AG08395 (cell line): ENCODE results near the gene CPLANE1.
"Not testable (repeated sequence)": the region's sequence is repeated elsewhere in the genome, so short reads cannot be mapped to it uniquely, and the experiment has no call there.

Source experiments
- DNase-seq: peaks from one replicate; pipeline ENCODE4 v3.0.0; 2012; ENCODE audit warnings: mixed read lengths, low spot score

Gene CPLANE1

DNA sequence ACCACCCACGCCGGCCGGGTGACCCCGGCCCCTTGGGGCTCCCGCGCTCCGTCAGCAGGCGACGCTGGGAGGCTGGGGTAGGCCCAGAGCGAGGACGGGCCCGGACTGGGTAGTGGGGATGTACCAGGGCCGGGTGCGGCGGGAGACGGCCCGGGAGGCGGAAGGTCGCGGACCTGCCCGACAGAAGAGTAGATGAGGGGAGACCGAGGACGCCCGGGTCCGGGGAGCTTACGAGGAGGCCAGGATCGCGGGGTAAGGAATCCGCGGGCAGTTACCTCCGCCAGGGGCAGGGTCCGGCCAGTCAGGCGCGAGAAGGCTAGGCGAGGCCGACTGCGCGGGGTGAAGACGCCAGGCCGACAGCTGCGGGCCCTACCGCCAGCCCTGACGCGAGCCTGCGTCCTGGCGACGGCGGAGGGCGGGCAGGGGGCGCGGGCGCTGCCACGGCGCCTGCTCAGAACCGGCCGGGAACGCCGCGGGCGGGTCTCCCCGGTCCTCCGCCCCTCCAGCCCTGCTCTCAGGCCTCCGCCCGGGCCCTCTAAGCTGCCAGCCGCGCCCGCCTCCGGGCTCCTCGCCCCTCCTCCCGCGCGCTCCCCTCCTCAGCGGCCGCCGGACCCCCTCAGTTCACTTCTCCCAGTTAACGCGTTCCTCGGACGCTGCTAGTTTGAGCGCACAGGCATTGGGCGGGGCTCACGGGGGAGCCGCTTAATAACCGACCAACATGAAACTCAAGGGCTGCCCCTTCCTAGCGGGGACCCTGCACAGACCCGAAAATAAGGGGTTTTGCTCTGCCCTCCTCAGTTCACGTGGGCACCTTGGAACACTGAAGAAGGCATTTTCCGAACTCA, at the start of gene CPLANE1:
Gene CPLANE1 (minus strand): TSS at position 407 of the 845 bp plus-strand sequence. CDS start 1,678 bp downstream, outside the sequence.
- DNase-seq = peak; percentile 90

DNA sequence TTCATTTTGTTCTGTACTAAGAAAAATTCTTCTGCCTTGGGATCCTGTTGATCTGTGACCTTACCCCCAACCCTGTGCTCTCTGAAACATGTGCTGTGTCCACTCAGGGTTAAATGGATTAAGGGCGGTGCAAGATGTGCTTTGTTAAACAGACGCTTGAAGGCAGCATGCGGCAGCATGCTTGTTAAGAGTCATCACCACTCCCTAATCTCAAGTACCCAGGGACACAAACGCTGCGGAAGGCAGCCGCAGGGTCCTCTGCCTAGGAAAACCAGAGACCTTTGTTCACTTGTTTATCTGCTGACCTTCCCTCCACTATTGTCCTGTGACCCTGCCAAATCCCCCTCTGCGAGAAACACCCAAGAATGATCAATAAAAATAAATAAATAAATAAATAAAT, 47.1 kb upstream of the CPLANE1 start:
- DNase-seq = not testable (repeated sequence)

DNA sequence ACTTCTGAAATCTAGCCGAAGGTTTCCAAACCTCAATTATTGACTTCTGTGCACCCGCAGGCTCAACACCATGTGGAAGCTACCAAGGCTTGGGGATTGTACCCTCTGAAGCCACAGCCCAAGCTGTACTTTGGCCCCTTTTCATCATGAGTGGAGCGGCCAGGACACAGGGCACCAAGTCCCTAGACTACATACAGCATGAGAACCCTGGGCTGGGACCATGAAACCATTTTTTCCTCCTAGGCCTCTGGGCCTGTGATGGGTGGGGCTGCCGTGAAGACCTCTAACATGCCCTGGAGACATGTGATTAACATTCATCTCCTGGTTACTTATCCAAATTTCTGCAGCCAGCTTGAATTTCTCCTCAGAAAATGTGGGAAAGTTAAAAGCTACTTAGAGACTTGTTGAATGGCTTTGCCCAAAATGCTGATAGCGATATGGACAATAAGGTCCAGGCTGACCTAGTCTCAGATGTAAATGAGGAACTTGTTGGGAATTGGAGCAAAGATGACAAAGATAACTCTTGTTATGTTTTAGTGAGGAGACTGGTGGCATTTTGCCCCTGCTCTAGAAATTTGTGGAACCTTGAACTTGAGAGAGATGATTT, 34.1 kb upstream of the CPLANE1 start:
- no peak for DNase-seq

DNA sequence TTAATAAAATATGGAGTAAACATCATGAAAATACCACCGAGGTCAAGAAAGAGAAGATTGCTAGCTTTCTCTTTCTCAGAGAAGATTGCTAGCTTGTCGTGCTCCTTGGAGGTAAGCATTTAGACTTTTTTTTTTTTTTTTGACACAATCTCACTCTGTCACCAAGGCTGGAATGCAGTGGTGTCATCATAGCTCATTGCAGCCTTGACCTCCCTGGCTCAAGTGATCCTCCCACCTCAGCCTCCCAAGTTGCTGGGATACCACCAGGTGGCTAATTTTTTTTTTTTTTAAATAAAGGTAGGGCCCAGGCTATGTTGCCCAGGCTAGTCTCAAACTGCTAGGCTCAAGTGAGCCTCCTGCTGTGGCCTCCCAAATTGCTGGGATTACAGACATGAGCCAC, 26.3 kb upstream of the CPLANE1 start:
- DNase-seq = no peak

DNA sequence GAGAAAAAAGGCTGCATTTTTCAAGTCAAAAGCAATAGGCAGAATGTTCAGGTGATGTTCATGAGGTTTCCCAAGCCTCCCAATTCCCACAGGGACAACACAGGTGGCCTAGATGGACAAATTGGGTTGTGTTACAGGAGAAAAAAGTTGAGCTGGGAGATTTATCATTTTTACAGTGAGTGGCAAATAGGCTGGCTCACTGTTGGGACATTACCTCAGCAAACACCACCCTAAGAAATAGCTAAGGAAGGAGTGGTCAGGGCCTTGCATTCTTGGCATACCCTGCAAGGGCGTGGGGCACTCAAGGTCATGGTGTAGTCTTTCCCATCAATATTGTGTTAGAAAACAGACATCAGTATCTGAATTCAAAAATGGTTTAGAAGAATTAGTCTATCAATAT, 23.3 kb upstream of the CPLANE1 start:
- peak; percentile 50 for DNase-seq

DNA sequence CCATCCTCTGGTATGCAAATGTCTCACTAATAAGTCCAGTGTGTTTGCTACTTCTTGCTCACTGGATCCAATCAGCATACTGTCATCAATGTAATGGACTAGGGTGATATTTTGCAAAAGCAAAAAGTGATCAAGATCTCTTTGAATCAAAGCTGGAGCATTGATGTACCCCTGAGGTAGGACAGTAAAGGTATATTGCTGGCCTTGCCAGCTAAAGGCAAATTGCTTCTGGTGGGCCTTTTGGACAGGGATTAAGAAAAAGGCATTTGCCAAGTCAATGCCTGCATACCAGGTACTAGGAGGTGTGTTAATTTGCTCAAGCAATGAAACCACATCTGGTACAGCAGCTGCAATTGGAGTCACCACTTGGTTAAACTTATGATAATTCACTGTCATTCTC, 18.9 kb upstream of the CPLANE1 start:
- DNase-seq = not testable (repeated sequence)

DNA sequence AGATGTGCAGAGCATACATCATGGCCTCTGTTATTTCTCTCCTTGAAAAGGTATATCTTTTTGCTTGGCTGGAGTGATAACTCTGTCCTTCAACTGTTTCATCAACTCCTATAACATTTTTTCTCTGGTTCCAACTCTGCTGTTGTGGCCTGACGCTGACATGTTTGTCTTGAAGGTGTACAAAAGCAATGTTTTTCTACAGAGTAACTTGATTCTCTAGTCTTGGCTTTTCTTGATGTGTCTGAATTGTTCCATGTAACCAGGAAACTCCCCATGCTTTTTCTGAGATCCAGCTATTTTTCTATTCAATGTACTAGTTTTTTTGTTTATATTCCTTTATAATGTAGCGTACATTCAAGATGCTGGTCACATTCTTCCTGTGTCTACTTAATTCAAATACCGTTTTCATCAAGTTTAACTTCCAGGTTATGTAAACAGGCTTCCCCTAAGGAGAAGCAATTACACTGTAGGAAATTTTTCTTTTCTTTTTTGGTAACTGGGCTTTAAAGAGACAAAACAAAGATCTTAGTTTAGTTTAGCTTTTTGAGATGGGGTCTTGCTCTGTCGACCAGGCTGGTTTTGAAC, 6.7 kb upstream of the CPLANE1 start:
- no peak for DNase-seq

DNA sequence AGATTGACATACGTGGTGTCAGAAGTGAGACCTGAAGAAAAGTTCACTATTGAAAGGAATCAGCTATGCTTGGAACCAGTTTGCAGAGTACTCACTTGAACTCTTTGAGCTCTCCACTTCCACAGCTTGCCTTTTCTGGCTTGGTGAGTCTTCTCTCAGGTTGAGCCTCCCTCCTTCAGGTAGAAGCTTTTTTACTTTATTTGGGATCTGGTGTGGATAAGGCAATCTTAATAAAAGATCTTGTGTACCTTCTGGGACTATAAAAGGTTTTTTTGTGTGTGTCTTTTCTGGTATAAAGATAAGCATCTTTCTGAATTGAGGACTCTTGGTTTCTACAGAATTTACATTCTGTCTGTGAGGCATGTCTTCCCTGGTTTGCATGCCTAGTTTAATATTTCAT, 5.4 kb upstream of the CPLANE1 start:
- DNase-seq = no peak

DNA sequence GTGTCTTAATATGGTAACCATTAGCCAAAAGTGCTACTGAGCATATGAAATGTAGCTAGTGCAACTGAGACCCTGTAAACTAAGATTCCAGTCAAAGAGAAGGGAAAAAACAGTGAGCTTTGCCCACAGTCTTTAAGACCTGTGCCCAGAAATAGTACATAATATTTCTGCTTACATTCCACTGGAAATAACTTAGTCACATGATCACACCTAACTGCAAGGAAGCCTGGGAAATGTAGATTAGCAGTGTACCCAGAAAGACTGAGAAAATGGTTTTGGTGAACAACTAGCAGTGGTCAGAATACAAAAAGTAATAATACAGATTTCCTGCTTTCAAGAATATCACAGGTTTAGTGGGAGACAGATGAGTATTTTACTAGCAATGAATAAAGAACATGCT, 2.5 kb upstream of the CPLANE1 start:
- no peak for DNase-seq

DNA sequence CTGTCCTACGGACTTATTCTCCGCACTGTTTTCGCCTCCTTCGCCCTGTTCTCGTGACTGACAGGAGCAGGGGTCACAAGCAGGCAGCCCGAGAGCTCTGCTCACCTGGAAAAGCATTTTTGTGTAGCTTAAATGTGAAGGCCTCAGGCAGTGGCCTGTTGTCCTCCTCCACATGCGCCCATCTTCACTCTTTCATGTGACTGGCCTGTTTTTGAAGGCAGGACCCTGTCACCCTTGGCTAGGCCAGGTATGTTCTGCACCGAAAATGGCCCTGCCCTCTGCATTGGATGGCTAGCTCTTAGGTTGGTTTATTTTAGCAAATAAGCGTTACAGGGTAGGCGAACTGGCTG, 614 bp upstream of the CPLANE1 start:
- no peak for DNase-seq

DNA sequence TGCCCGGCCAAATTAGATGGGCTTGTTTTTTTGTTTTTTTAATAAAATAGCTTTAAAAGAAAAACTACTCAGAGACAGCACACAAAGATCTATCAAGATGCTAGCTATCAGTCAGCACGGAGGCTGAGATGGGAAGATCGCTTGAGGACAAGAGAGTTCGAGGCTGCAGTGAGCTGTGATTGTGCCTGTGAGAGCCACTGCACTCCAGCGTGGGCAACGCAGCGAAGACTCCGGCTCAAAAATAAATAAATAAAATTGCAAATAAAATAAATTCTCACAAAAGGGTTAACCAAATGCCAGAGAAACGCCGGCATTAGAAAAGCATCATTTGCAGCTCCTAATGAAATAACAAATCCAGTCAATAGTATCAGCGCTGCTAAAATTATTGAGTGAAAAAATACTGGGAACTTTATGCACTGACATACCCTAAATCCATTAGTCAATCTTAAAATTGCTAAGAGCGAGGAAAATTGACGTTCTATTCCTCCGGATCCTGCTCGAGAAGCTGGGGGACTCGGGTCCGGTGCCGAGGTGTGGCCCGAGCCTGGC, 681 bp downstream of the CPLANE1 start:
- DNase-seq = no peak

DNA sequence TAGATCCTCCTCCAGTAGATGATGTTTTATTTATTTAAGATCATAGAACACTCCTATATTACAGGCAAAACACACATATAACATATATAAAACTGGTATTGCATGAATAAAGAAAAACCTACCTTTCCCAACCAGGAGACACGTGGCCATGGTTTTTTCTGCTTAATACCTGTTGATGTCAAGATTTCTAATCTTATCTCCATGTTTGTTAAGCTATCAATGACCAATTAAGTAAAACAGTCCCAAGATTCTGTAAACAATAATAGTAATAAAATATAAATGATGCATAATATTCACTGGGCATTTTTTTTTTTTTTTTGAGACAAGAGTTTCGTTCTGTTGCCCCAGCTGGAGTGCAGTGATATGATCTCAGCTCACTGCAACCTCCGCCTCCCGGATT, 1.7 kb downstream of the CPLANE1 start:
- no peak for DNase-seq

DNA sequence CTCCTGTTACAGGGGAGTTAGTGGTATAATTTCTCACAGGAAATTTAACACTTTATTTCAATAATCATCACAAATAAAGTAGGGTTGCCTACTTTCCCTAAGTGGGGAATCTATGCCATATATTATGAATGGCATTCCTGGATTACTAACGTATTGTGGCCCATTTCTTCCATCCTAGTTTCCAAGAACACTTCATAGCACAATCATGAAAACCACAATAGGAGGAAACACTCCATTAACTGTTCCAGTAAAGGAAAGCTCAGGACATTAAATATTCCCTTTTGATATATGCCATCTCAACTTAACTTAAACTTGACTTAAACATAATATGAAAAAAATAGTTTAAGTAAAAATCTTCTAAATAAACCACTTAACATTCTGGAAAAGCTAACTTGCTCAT, 2.1 kb downstream of the CPLANE1 start:
- no peak for DNase-seq

DNA sequence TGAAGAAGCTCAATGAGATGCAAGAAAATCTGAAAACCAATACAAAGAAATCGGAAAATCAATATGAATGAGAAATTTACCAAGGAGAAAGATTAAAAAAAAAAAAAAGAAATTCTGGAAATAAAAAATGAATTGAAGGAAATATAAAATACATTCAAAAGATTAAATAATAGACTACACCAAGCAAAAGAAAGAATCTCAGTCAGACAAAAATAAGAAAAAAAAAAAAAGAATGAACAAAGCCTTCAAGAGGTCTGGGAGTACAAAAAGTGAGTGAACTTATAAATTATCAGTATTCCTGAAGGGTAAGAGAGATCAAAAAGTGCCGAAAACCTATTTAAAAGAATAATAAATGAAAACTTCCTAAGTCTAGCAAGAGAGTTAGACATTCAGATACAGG, 14.9 kb downstream of the CPLANE1 start:
- no peak for DNase-seq

DNA sequence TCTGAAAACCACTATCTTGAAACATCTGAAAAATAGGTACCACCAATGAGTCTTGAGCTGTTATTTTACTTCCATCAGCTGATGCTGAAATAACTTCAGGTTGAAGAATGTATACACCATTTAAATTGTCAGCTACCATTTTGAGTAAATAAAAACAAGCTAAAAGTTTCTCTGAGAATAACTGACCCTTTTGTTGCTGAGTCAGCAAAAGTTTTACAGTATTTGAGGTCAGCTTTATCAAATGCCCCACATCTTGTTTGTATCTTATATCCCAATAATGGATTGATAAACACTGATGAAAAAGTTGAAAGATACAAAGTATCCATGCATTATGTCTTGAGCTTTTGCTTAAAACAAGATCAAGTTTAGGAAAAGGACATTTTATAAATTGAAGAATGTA, 22.8 kb downstream of the CPLANE1 start:
- DNase-seq = no peak

DNA sequence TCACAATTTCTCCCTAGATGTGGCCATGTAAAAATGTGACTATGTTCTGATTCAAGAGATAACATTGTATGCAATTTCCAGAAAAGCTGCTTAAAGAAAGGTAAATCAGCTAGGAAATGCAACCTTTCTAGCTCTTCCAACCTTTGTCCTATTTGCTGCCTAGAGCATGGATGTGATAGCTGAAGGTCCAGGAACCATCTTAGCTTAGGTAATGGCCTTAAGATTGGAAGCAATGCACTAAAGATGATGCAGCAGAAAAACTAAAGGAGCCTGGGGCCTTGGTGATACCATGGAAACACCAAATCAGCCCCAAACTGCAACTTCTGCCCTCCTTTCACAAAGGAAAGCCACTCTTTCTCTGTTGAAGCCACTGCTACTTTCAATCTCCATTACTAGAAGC, 27.0 kb downstream of the CPLANE1 start:
- DNase-seq = no peak

DNA sequence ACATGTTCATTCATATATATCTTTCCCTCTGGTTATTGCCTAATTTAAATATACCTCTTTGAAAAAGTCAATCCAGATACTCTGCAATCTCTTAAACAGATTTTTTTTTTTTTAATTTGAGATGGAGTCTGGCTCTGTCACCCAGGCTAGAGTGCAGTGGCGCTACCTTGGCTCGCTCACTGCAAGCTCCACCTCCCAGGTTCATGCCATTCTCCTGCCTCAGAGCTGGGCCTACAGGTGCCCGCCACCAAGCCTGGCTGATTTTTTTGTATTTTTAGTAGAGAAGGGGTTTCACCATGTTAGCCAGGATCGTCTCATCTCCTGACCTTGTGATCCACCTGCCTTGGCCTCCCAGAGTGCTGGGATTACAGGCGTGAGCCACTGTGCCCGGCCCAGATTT, 28.8 kb downstream of the CPLANE1 start:
- DNase-seq = not testable (repeated sequence)

DNA sequence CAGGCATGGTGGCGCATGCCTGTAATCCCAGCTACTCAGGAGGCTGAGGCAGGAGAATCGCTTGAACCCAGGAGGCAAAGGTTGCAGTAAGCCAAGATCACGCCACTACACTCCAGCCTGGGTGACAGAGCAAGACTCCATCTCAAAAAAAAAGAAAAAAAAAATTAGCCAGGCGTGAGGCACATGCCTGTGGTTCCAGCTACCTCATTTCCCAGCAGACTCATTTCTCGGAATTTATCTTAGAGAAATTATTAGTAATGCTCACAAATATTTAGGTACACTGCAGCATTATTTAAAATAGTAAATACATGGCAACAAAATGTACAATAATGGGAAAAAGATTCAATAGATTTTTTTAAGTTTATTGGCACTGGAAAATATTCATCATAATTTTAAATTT, 29.8 kb downstream of the CPLANE1 start:
- not testable (repeated sequence) for DNase-seq

DNA sequence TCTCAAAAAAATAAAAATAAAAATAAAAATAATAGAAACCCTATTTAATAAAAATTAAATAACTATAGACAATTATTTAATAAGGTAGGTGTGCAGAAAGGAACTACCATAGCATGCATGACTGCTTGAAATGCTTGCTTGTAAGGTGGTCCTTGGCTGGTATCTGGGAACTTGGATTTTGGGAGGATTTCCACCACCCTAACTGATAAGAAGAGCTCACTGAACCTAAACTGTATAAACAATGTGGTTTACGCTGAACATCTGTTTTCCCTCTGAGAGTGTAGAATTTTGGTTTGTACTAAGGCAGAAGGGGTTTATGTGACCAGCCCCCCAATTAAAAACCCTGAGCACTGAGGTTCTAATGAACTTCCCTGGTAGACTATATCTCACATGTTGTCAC, 31.2 kb downstream of the CPLANE1 start:
- DNase-seq = no peak

DNA sequence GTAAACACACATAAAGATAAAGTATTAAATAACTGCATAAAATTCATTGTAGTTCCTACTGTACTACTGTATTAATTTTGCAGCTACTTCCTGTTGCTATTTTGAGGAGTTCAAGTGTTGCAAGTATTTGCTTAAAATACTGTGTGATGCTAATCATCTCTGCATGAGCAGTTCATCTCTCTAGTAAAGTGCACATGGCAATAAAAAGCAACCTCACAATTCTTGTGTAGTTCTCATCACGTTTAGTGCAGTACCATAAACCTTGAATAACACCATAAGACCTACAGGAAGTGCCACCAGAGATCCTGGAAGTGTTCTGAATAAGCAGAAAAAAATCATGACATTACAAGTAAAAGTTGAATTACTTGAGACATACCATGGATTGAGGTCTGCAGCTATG, 34.6 kb downstream of the CPLANE1 start:
- no peak for DNase-seq

DNA sequence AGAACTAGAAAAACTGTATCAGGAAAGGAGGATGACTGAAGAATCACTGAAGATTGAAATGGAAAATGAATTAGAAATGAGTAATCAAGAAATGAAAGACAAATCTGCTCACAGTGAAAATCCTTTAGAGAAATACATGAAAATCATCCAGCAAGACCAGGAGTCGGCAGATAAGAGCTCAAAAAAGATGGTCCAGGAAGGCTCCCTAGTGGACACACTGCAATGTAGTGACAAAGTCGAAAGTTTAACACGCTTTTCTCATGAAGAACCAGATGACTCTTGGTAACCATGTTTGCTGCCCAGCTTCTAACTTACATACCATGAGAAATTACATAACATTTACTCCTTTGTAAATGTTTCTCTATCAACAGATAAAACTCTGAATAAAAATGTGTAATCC, 37.1 kb downstream of the CPLANE1 start:
- no peak for DNase-seq

DNA sequence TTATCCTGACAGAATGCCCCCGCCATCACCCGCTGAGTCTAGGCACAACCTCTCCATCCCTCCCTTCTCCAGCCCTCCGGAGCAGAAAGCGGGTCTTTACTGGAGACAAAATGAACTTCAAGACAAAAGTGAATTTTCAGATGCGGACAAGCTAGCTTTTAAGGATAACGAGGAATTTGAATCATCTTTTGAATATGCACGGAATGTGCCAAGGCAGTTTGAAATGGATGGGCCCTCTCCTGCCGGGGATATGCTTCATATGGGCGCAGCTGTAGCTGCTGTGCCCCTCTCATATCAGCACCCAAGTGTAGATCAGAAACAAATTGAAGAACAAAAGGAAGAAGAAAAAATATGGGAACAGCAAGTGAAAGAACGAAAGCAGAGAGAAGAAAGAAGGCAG, 37.5 kb downstream of the CPLANE1 start:
- DNase-seq = no peak
